ENCODE measurements around the gene HSFX2.
A peak's percentile ranks its signal among the peaks of the same experiment; 100 is the strongest.
"Not testable (repeated sequence)": the region's sequence is repeated elsewhere in the genome, so short reads cannot be mapped to it uniquely, and the experiment has no call there.

HSFX2 gene

DNA sequence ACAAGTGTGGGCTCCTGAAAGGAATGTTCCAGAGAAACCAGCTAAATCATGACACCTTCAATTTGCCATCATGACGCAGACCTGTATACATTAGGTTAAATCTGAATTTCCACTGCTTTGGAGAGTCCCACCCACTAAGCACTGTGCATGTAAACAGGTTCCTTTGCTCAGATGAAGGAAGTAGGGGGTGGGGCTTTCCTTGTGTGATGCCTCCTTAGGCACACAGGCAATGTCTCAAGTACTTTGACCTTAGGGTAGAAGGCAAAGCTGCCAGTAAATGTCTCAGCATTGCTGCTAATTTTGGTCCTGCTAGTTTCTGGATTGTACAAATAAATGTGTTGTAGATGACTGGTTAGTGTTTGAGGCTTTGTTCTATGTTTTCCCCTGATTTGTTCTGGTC is 48.2 kb downstream of the HSFX2 start:
- H3K27ac ChIP-seq (ENCODE audit: low read length); H3K4me3 ChIP-seq (ENCODE audit: low read depth in 1 of 2, low read length in 2 of 2); H3K27me3 ChIP-seq (ENCODE audit: insufficient read depth, low read length, poor library complexity); H3K4me2 ChIP-seq (ENCODE audit: insufficient read depth, low read length); H3K4me1 ChIP-seq (ENCODE audit: insufficient read depth, low read length); H4K20me1 ChIP-seq (ENCODE audit: insufficient read depth, low read length); H3K9ac ChIP-seq (ENCODE audit: low read depth, low read length); H2AFZ ChIP-seq (ENCODE audit: low read depth, low read length); H3K79me2 ChIP-seq (ENCODE audit: insufficient read depth, low read length); H3K9me3 ChIP-seq (ENCODE audit: insufficient read depth, low read length, severe bottlenecking); H3K36me3 ChIP-seq (ENCODE audit: insufficient read depth, low read length); DNase-seq; ATAC-seq (ENCODE audit: insufficient read depth, low read depth): not testable (repeated sequence)

DNA sequence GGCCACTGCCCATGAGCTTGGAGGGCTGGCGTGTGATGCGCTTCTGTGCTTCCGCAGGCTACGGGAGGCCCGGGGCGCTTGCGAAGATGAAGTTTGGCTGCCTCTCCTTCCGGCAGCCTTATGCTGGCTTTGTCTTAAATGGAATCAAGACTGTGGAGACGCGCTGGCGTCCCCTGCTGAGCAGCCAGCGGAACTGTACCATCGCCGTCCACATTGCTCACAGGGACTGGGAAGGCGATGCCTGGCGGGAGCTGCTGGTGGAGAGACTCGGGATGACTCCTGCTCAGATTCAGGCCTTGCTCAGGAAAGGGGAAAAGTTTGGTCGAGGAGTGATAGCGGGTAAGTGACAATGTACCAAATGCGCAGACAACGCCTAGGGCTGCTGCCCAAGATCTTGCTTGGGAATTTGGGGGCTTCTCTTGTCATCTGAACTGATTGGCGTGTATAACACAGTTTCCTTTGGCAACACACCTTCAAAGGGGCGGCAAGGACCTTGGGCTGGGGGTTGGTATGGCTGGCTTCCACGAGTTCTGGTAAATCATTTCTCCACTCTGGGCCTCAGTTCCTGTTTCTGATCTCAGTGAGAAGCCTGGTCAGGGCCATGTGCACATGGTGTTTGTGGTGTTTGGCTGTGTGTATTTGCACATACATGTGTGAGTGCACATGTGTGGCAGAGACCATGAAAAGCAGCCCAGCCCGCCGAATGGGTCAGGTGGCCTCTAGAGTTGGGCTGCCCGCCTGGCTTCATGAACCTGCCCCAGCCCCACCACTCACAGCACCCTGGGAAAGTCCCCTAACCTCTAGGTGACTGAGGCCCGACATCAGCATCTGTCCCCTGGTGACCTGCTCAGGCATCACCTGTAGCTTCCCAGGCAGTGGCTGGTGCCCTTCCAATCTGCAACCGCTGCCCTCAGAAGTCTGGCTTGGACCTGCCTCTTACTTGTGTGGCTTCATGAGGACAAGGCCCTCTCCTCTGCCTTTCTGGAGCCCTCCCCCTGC is 49.3 kb downstream of the HSFX2 start:
- TF ChIP-seq, protein P1, sequence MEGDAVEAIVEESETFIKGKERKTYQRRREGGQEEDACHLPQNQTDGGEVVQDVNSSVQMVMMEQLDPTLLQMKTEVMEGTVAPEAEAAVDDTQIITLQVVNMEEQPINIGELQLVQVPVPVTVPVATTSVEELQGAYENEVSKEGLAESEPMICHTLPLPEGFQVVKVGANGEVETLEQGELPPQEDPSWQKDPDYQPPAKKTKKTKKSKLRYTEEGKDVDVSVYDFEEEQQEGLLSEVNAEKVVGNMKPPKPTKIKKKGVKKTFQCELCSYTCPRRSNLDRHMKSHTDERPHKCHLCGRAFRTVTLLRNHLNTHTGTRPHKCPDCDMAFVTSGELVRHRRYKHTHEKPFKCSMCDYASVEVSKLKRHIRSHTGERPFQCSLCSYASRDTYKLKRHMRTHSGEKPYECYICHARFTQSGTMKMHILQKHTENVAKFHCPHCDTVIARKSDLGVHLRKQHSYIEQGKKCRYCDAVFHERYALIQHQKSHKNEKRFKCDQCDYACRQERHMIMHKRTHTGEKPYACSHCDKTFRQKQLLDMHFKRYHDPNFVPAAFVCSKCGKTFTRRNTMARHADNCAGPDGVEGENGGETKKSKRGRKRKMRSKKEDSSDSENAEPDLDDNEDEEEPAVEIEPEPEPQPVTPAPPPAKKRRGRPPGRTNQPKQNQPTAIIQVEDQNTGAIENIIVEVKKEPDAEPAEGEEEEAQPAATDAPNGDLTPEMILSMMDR (IDR thresholded peaks at IDR 0.05; ENCODE audit: borderline replicate concordance, extremely low read depth, low read length, poor library complexity, severe bottlenecking): peak; percentile 22
- H4K20me1 ChIP-seq (ENCODE audit: insufficient read depth, low read length); H3K9me3 ChIP-seq (ENCODE audit: insufficient read depth, low read length, severe bottlenecking); H3K36me3 ChIP-seq (ENCODE audit: insufficient read depth, low read length); H3K27ac ChIP-seq (ENCODE audit: low read length); H2AFZ ChIP-seq (ENCODE audit: low read depth, low read length); H3K9ac ChIP-seq (ENCODE audit: low read depth, low read length); H3K79me2 ChIP-seq (ENCODE audit: insufficient read depth, low read length); H3K4me3 ChIP-seq (ENCODE audit: low read depth in 1 of 2, low read length in 2 of 2); H3K4me2 ChIP-seq (ENCODE audit: insufficient read depth, low read length); H3K4me1 ChIP-seq (ENCODE audit: insufficient read depth, low read length); H3K27me3 ChIP-seq (ENCODE audit: insufficient read depth, low read length, poor library complexity); ATAC-seq (ENCODE audit: insufficient read depth, low read depth): not testable (repeated sequence)
- DNase-seq: peak; percentile 10
